HS-27A (cell line): ENCODE data around the gene AADAT.

Experiments used
- DNase-seq: peaks from one replicate; pipeline ENCODE4 v3.0.0-alpha.2; 2012; ENCODE audit warnings: low read depth, missing footprints

Gene AADAT

GRCh38 chr4:170030121-170030520 lies 59.6 kb downstream of the AADAT start:
- DNase-seq = no peak

GRCh38 chr4:170027181-170027829 lies 62.5 kb downstream of the AADAT start:
- peak; percentile 77 for DNase-seq

GRCh38 chr4:170026253-170027021 lies 63.3 kb downstream of the AADAT start, which contains the start of gene MFAP3L:
TSS of gene MFAP3L (minus strand) at chr4:170026395. CDS start at chr4:170005877, 20,518 bp downstream.
- DNase-seq = peak; percentile 30

- DNase-seq = no peak
Measured at GRCh38 chr4:170025523-170026252, 64.1 kb downstream of the AADAT start.

GRCh38 chr4:170022211-170022610 lies 67.5 kb downstream of the AADAT start:
- DNase-seq = no peak

- DNase-seq = no peak
Measured at GRCh38 chr4:170017252-170017651, 72.5 kb downstream of the AADAT start.

- DNase-seq = no peak
Measured at GRCh38 chr4:170015285-170015684, 74.5 kb downstream of the AADAT start.

GRCh38 chr4:170014359-170015011 lies 75.3 kb downstream of the AADAT start:
- no peak for DNase-seq

- DNase-seq = no peak
Measured at GRCh38 chr4:170012629-170012958, 77.2 kb downstream of the AADAT start.

GRCh38 chr4:170011921-170012628 lies 77.7 kb downstream of the AADAT start:
- no peak for DNase-seq
